ENCODE data around the gene KDM4B. TPM values are rescaled to one million over a fixed set of nuclear protein-coding genes. Genes with fewer than 3 reads are reported as not detected.

The KDM4B gene
- total RNA-seq, 1 experiment from 2014 or later, result 15.8 TPM

- DNase-seq (ENCODE audit: low read depth), result no peak
Observed at GRCh38 chr19:5032101-5032967, 63.4 kb downstream of the KDM4B start.

DNA sequence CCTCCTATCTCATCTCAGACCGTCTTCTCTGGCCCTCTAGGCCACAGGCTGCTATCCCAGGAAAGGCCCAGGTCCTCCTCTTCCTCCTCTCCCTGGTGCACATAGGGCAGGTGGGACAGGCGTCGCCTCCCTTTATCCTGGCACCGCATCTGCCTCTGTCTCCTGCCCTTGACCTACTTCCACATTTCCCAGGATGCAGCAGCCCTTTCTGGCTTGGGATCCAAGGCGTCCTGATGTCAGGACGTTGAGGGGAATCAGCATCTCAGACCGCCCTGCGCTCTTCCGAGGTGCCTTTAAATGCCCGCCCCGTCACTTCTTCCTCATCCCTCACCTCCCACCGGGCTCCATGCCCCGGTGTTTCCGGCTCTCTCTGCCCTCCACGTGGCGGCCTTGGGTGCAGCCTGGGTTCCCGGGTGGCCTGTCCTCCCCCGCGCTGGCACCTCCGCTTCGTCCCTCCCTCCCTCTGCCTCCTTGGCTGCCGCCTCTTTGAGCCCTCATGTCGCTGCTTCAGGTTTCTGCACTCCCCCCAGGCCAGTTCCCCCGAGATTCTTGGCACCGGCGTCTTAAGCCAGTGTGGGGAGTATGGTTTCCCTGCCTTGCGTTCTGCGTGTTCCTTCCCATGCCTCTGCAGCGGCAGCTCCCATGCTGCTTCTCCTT, 66.3 kb downstream of the KDM4B start:
- no peak for DNase-seq (ENCODE audit: low read depth)

DNA sequence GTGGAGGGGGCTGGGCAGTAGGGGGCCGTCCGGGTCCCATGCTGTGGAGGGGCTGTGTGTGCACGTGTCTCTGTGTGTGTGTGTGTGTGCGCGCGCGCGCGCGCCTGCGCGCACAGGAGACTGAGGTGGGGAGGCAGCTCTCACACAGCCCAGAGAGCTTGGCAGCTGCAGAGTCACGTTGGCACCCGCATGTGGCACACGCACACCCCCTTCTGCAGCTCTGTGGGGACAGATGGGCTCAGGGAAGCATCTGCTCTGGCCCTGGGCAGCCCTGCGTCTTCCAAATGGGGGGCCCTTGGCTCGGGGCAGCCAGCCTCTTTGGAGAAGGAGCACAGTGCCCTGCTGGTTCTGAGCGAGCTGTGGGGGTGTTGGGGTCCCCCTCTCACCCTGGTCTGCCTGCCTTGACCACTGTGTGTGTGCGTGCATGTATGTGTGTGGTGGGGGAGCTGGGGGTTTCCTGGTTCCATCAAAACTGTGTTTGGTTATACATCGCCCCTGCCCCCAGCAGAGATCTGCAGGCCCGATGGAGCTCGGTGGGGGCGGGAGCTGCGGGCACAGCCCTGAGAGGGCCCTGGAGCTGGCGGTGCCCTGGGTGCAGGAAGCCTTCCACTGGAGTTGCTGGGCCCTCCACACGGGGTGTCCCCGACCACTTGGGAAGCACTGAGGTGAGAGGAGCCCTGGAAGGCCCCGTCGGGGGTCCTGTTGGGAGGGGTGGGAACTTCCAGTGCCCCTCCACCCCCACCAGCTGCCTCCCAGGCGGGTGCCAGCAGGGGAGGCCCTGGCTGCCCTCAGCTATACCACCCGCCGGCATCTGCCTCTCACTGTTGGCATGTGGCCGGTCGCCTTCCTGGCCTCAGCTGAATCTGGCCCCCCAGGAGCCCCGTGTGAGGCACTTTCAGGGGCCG, 67.1 kb downstream of the KDM4B start:
- DNase-seq (ENCODE audit: low read depth), result no peak

DNA sequence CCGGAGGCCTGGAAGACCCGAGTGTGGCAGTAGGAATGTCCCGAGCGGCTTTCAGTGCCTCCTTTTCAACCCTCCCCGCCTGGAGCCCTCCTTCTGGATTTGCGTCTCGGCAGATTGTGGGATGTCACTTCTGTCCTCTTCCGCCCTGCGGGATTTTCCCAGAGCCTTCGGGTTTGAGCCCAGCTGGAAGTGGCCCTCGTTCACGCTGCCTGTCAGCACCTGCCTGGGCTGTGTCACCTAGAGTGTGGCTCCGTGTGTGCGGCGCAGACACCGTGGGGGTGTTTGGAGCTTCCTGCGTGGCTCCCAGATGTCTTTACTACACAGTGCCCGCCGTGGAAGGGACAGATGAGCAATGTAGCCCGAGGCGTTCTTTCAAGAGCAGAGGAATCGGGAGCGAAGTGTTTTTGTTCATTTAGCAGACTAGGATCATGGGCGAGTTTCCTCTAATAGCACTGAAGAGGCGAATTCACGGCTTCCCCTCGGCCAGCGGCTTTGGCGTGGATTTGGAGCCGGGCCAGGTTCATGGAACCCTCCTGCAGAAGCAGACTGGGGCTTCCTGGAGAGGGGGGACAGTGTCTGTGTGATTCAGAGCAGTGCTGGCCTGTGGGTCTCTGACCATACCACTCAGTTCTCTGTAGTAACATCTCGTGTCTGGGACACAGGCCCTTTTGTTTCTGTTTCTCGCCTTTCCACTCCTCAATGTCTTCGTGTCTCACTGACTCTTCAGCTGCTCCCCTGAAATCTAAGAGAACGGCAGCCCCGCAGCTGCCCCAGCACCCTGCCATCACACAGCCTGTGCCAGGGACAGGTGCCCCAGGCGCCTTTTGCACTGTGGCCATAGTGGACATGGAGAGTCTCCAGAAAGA, 68.0 kb downstream of the KDM4B start:
- no peak for DNase-seq (ENCODE audit: low read depth)

DNA sequence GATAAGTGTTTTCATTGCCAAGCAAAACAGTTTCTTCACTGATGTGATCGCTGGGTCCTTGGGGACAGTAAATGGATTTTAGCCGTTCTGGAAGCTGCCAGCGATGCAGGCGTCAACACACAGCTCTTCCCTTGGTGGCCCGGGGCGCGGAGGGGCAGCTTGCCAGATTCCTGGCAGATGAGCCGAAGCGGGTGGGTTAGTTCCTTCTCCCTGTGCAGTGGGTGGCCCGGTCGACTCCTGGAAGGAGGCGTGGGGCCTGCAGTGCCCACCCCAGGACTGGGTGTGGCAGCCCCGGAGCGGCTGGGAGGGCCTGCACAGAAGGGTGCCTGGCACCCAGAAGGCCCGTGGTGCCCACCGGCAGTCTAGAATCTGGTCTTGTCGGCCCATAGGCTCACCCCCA, 69.0 kb downstream of the KDM4B start:
- DNase-seq (ENCODE audit: low read depth), result no peak

DNA sequence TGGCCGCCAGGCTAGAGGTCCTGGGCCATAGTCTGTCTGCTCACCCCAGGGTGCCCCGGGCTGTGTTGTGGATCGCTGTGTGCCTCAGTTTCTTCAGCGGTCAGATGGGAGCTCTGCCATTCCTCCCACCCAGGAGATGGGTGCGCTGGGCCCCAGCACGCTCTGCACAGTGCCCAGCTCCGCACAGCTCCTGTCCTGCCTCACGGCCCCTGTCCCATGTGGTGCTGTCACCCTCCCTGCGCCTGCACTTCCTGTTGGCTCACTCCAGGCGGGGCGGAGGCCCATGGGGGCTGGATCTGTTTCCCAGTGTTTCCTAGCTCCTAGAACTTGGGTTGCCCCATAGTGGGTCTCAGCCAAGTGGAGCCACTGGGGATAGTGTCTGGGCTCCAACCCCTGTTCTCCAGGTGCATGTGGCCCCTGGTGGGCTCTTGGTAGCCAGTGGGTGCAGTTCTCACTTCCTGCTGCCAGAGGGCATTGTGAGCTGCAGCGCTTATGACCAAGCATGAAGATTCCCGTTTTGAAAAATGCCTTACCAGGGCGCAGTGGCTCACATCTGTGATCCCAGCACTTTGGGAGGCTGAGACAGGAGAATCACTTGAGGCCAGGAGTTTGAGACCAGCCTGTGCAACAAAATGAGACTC, 69.8 kb downstream of the KDM4B start:
- peak; percentile 33 for DNase-seq (ENCODE audit: low read depth)

- no peak for DNase-seq (ENCODE audit: low read depth)
Observed at GRCh38 chr19:5039642-5040543, 71.0 kb downstream of the KDM4B start.

DNA sequence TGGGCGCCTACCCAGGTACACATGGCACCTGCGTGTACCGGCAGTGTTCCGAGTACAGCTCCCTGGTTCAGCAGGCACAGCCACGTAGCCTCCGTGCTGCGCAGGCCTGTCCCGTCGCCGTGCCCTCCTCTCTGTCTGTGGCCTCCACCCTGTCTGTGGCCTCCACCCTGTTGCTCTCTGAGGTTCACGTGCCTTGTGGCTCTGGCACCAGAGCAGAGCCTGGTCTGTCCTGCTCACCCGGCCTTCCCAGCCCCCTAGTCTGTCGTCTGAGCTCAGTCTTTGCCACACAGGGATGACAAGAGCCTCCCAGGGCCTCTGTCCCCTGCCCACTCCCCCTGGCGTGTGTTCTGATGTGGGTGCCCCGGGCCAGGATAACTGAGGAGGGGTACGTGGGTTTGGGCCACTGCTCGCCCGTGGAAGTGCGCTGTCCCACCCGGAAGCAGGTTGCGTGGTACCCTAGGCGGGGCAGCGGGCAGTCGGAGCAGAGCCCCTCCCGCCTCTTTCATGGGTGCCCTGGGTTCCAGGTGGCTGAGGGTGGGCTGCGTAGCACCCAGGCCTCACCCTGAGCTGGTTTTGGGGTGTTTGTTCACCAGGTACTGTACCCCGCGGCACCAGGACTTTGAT, 71.7 kb downstream of the KDM4B start:
- DNase-seq (ENCODE audit: low read depth), result no peak

GRCh38 chr19:5041168-5041912, 72.4 kb downstream of the KDM4B start:
- no peak for DNase-seq (ENCODE audit: low read depth)

DNA sequence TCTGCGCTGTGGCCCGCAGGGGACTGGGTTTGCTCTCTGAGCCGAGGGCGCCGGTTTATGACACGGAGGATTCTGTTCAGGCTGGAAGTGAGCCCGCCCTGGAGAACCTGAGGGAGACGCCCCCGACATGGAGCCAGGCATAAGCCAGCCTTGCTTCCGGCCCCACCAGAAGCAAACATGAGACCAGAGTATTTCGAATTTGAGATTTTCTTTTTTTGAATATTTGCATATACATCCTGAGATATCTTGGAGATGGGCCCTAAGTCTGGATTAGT, 72.9 kb downstream of the KDM4B start:
- no peak for DNase-seq (ENCODE audit: low read depth)

DNA sequence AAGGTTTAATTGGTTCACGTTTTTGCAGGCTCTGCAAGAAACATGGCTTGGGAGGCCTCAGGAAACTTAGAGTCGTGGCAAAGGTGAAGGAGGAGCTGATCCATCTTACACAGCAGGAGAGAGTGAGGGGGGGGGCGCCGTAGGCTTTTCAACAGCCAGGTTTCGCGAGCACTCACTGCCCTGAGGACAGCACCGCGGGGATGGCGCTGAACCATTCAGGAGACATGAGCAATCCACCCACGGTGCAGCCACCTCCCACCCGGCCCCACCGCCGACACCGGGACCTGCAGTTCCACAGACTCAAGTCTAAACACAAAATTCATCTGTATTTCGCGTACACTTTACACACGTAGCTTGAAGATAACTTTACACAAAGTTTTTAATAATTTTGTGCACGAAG, 73.6 kb downstream of the KDM4B start:
- DNase-seq (ENCODE audit: low read depth), result no peak

DNA sequence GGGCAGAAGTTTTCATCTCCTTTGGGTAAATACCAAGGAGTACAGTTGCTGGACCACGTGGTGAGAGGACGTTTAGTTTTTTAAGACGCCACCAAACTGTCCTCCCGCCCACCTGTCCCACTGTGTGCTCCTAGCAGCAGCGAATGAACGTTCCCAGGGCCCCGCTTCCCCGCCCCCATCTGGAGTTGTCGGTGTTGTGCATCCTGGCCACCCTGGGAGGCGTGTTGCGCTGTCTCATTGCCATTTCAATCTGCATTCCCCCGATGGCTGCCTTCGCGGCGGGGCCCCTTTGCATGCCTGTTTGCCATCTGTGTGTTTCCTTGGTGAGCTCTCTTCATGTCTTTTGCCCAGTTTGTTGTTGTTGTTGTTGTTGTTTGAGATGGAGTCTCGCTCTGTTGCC, 76.1 kb downstream of the KDM4B start:
- DNase-seq (ENCODE audit: low read depth), result no peak

- DNase-seq (ENCODE audit: low read depth), result no peak
Observed at GRCh38 chr19:5045956-5046338, 77.0 kb downstream of the KDM4B start.

GRCh38 chr19:5046339-5047039, 77.6 kb downstream of the KDM4B start:
- peak; percentile 85 for DNase-seq (ENCODE audit: low read depth)

DNA sequence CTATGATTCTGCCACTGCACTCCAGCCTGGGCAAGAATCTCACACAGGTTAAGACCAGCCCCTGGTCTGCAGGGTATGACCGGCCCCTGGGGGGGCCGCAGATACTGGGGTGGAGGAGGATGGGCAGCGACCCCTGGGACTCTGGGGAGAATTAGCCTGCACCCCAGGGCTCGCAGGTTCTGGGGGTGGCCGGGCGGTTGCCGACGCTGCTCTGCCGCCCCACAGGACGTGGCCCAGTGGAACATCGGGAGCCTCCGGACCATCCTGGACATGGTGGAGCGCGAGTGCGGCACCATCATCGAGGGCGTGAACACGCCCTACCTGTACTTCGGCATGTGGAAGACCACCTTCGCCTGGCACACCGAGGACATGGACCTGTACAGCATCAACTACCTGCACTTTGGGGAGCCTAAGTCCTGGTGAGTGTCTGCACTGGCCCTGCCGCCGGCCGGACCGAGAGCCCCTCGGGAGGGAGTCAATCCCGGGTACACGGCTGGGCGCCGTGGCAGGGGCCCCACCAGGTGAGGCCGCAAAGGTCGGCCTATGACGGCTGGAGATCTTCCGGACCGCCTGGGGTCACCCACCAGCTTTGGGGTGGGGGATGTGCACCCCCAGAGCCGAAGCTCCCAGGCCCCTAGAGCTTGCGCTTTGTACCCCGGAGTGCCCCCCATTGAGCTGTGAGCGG, 78.5 kb downstream of the KDM4B start:
- no peak for DNase-seq (ENCODE audit: low read depth)

DNA sequence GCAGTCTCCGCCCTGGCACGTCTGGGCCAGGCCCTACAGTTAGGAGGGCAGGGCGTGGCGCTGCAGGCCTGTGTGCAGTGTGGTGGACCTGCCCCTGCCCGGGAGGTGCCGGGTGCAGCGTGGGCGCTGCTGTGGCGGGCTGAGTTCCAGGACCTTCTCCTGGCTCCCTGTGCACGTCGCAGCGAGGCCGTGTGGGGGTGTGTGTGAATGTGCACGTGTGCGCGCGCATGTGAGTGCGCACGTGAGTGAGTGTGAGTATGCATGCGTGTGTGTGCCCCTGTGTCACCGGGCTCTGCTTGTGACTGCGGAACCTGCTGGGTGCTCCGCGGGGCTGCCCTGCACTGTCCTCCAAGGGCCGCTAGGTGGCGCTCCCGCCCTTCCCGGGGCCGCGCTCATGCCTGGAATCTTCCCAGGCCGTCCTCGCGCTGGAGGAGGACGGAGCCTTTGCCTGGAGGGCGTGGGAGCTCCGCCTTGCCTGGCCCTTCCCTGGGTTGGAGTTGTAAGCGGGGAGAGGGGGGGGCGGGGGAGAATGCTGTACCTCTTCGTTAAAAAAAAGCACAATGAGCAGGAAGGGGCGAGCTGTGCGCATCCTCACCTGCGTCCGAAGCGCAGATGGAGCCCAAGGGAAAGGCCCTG, 79.3 kb downstream of the KDM4B start:
- peak; percentile 66 for DNase-seq (ENCODE audit: low read depth)

Data from LHCN-M2 (cell line).